OCI-LY7 (cell line): ENCODE measurements around the gene CENPP. TPM values are rescaled to one million over a fixed set of nuclear protein-coding genes. Genes with fewer than 3 reads are reported as not detected.

Experiments
- BruUV-seq: library from RNA; stranded (reverse); fragments of 400-500 nt; replicated peaks from 2 replicates; lab custom pipeline; 2021; lab: Mats Ljungman, UMichigan
- CTCF ChIA-PET: fragments of 300-600 bp; sonication (Branson Sonifier 250); formaldehyde crosslinking; loops from one replicate; lab custom pipeline; 2022; ENCODE audit warnings: antibody characterized with exemption; ENCODE audit not compliant: unreplicated experiment; lab: Charles Lee
- POLR2A ChIA-PET: fragments of 300-600 bp; sonication (Branson Sonifier 250); formaldehyde crosslinking; loops from one replicate; lab custom pipeline; 2022; ENCODE audit warnings: antibody characterized with exemption; lab: Charles Lee
- DNase-seq: peaks from one replicate; pipeline ENCODE4 v3.0.0-alpha.2; 2015; ENCODE audit warnings: low spot score
- H2AFZ ChIP-seq: fragments of 200-600 bp; sonication (generic), shearing (Covaris generic); 2 replicates; pipeline ENCODE4 v1.6.1; 2014; ENCODE audit warnings: mild to moderate bottlenecking, antibody characterized with exemption, low read length, moderate library complexity
- H3K27ac ChIP-seq: fragments of 200-600 bp; sonication (generic); 2 replicates; pipeline ENCODE4 v1.5.1; 2014; ENCODE audit warnings: mixed run types, low read depth, mild to moderate bottlenecking, moderate library complexity, low read length, inconsistent platforms; ENCODE audit not compliant: poor library complexity, severe bottlenecking
- H3K36me3 ChIP-seq: fragments of 200-600 bp; sonication (generic); 2 replicates; pipeline ENCODE4 v1.6.1; 2014; ENCODE audit warnings: mild to moderate bottlenecking, antibody characterized with exemption, low read length, moderate library complexity, mixed read lengths; ENCODE audit not compliant: insufficient read depth
- H3K4me1 ChIP-seq: fragments of 200-600 bp; sonication (generic); 2 replicates; pipeline ENCODE4 v1.5.1; 2014; ENCODE audit warnings: mild to moderate bottlenecking, low read length; ENCODE audit not compliant: insufficient read depth, poor library complexity, severe bottlenecking
- H3K4me2 ChIP-seq: fragments of 200-600 bp; sonication (generic); 2 replicates; pipeline ENCODE4 v1.6.1; 2014; ENCODE audit warnings: mild to moderate bottlenecking, low read length
- H3K4me3 ChIP-seq: fragments of 200-600 bp; sonication (generic); 2 replicates; pipeline ENCODE4 v1.5.1; 2014; ENCODE audit warnings: mild to moderate bottlenecking, low read depth, low read length; ENCODE audit not compliant: poor library complexity, severe bottlenecking
- H3K79me2 ChIP-seq: fragments of 200-600 bp; sonication (generic); 2 replicates; pipeline ENCODE4 v1.6.1; 2016; ENCODE audit warnings: low read depth, mild to moderate bottlenecking, low read length, moderate library complexity, mixed read lengths; ENCODE audit not compliant: insufficient read depth
- H3K9me2 ChIP-seq: fragments of 200-600 bp; sonication (generic); 2 replicates; pipeline ENCODE4 v1.6.1; 2016; ENCODE audit warnings: mild to moderate bottlenecking, low read length, mixed read lengths; ENCODE audit not compliant: insufficient read depth
- H3K9me3 ChIP-seq: fragments of 200-600 bp; sonication (generic); 2 replicates; pipeline ENCODE4 v1.6.1; 2014; ENCODE audit warnings: mild to moderate bottlenecking, mixed run types, low read length, mixed read lengths
- H4K20me1 ChIP-seq: fragments of 200-600 bp; sonication (generic); 2 replicates; pipeline ENCODE4 v1.6.1; 2014; ENCODE audit warnings: mild to moderate bottlenecking, antibody characterized with exemption, low read length, moderate library complexity, mixed read lengths; ENCODE audit not compliant: insufficient read depth
- CTCF ChIP-seq: fragments of 200-600 bp; sonication (generic); conservative IDR thresholded peaks from 2 replicates; pipeline ENCODE4 v1.5.1; 2014; ENCODE audit warnings: mild to moderate bottlenecking, antibody characterized with exemption, low read length, moderate library complexity, mixed read lengths
- EZH2phosphoT487 ChIP-seq: fragments of 200-600 bp; sonication (generic); IDR thresholded peaks from 2 replicates; pipeline ENCODE4 v1.6.1; 2018; ENCODE audit warnings: low read depth, borderline replicate concordance, mild to moderate bottlenecking, mixed run types, antibody characterized with exemption, low read length, moderate library complexity, mixed read lengths
- intact Hi-C: fragments of 100-400 bp; cut with micrococcal nuclease; formaldehyde crosslinking; loops from one replicate; pipeline ENCODE4 v1.10.0; 2022; ENCODE audit not compliant: unreplicated experiment
- total RNA-seq, 2 experiments: library from RNA; depleted of rRNA in 1 of 2; stranded (reverse); fragments of >200 nt in 1 of 2; shearing (Covaris generic) in 1 of 2; gene quantifications; 2 replicates each; pipeline ENCODE4 v1.2.3, GENCODE V29; 2014 to 2022

Gene CENPP
- total RNA-seq, 2 experiments from 2014 or later = 25.4 to 30.9 TPM

GRCh38 chr9:92298036-92298435 lies 27.7 kb upstream of the CENPP start:
- no TSS peak for BruUV-seq
- Histone ChIP-seq H3K36me3 (peaks cover 69% of the 10 kb centered on the region), H3K9me3 (no peaks in the 10 kb centered on the region), H3K4me3 (no peak overlapping the region), H3K9me2 (no peaks in the 10 kb centered on the region), H3K4me2 (0 out of 2 replicates have a peak overlapping the region, but pooled peaks have one; percentile 2), H3K79me2 (peaks cover 51% of the 10 kb centered on the region), H3K27ac (peak overlapping the region; percentile 81), H4K20me1 (no peaks in the 10 kb centered on the region), H2AFZ (no peak overlapping the region), H3K4me1 (peaks cover 59% of the 10 kb centered on the region)
- intact Hi-C loops = no loop called here
- ChIA-PET CTCF (no interaction called here), POLR2A (interaction anchor here (0.9 kb wide), 1 partner anchor 35 kb away, joined by 3 read pairs; no protein-coding TSS in a partner anchor)
- DNase-seq = no peak
- TF ChIP-seq EZH2phosphoT487 = no peak
- no peak for TF ChIP-seq CTCF

- BruUV-seq = no TSS peak
- Histone ChIP-seq H2AFZ (no peak overlapping the region), H3K36me3 (peaks cover 80% of the 10 kb centered on the region), H3K4me1 (peaks cover 59% of the 10 kb centered on the region), H3K79me2 (peaks cover 44% of the 10 kb centered on the region; the same call in 1 of the 2 replicates), H4K20me1 (no peaks in the 10 kb centered on the region), H3K4me3 (peak overlapping the region; percentile 28), H3K9me2 (no peaks in the 10 kb centered on the region), H3K4me2 (peak overlapping the region; percentile 48), H3K27ac (peak overlapping the region; percentile 81), H3K9me3 (no peaks in the 10 kb centered on the region)
- POLR2A ChIA-PET = interaction anchor here (0.6 to 1.3 kb wide), 3 partner anchors 10 to 148 kb away, joined by 3 to 5 read pairs (median 4); no protein-coding TSS in a partner anchor
- peak; percentile 84 for DNase-seq
- intact Hi-C loops = no loop called here
- CTCF ChIA-PET = no interaction called here
- TF ChIP-seq EZH2phosphoT487 = no peak
- TF ChIP-seq CTCF = no peak
Measured at GRCh38 chr9:92299116-92299515, 26.6 kb upstream of the CENPP start.

GRCh38 chr9:92300936-92301335 lies 24.8 kb upstream of the CENPP start:
- DNase-seq = no peak
- H3K4me2 ChIP-seq = no peak overlapping the region
- ChIA-PET CTCF (no interaction called here), POLR2A (interaction anchor here (1.5 to 2.0 kb wide), 2 partner anchors 13 to 21 kb away, joined by 4 to 6 read pairs; no protein-coding TSS in a partner anchor)
- peak overlapping the region; percentile 81 for H3K27ac ChIP-seq
- H3K79me2 ChIP-seq = peaks cover 30% of the 10 kb centered on the region; the same call in 1 of the 2 replicates
- H3K4me3 ChIP-seq = no peak overlapping the region
- peaks cover 41% of the 10 kb centered on the region for H3K4me1 ChIP-seq
- BruUV-seq = no TSS peak
- no peak for TF ChIP-seq EZH2phosphoT487
- no peak for TF ChIP-seq CTCF
- H4K20me1 ChIP-seq = no peaks in the 10 kb centered on the region
- no peaks in the 10 kb centered on the region for H3K9me3 ChIP-seq
- no peaks in the 10 kb centered on the region for H3K9me2 ChIP-seq
- intact Hi-C loops = no loop called here
- no peak overlapping the region for H2AFZ ChIP-seq
- H3K36me3 ChIP-seq = peaks cover 97% of the 10 kb centered on the region
